Head of caudate nucleus (tissue), 42 donors: Measurements from ENCODE around the gene EDA.

ENCODE experiments used
- DNase-seq, 42 donors: peaks; one replicate each; pipeline versions ENCODE4 v3.0.0 to v3.0.0-alpha.2; 2020 to 2021; ENCODE audit warnings: mixed read lengths in 7 of 42
- intact Hi-C: fragments of 100-400 bp; cut with DNase I; formaldehyde crosslinking; loops from one replicate; pipeline ENCODE4 v1.15.0; 2022

Gene EDA

GRCh38 chrX:70042399-70043371, 426.8 kb downstream of the EDA start:
- intact Hi-C loops: no loop called here
- DNase-seq: no peak

GRCh38 chrX:70043685-70044084, 427.8 kb downstream of the EDA start:
- intact Hi-C loops: no loop called here
- DNase-seq: no peak

- intact Hi-C loops: no loop called here
- DNase-seq: no peak
These were observed 428.8 kb downstream of the EDA start for GRCh38 chrX:70044541-70045245.

GRCh38 chrX:70046978-70047377, 431.1 kb downstream of the EDA start:
- intact Hi-C loops: no loop called here
- DNase-seq: no peak

- intact Hi-C loops: no loop called here
- DNase-seq: no peak
These were observed 433.5 kb downstream of the EDA start for GRCh38 chrX:70049406-70049805.

GRCh38 chrX:70049925-70050324, 434.0 kb downstream of the EDA start, which contains the start of gene AWAT2:
Gene AWAT2, minus strand, starts transcription at chrX:70049938. Its CDS starts 6 bp downstream, at chrX:70049932.
- intact Hi-C loops: no loop called here
- DNase-seq: no peak

- DNase-seq: peak in 1 of 42 donors; percentile 22
- intact Hi-C loops: no loop called here
These were observed 437.1 kb downstream of the EDA start for GRCh38 chrX:70052895-70053615.

- intact Hi-C loops: no loop called here
- no peak for DNase-seq
These were observed 438.5 kb downstream of the EDA start for GRCh38 chrX:70054391-70054790.

GRCh38 chrX:70062076-70062475, 446.2 kb downstream of the EDA start, which contains the start of gene OTUD6A:
Gene OTUD6A, plus strand, starts transcription at chrX:70062457. Its CDS starts 68 bp downstream, at chrX:70062525.
- intact Hi-C loops: no loop called here

GRCh38 chrX:70062961-70063550, 447.1 kb downstream of the EDA start:
- no peak for DNase-seq
- intact Hi-C loops: no loop called here

More at GRCh38 chrX:70062076-70062475, 446.2 kb downstream of the EDA start, which contains the start of gene OTUD6A:
- no peak for DNase-seq

GRCh38 chrX:70066646-70067045, 450.7 kb downstream of the EDA start:
- no peak for DNase-seq
- intact Hi-C loops: no loop called here

- intact Hi-C loops: no loop called here
- DNase-seq: no peak
These were observed 463.4 kb downstream of the EDA start for GRCh38 chrX:70079297-70079696.

GRCh38 chrX:70079870-70080269, 464.0 kb downstream of the EDA start:
- intact Hi-C loops: no loop called here

GRCh38 chrX:70082723-70083122, 466.8 kb downstream of the EDA start:
- DNase-seq: no peak
- intact Hi-C loops: no loop called here

More at GRCh38 chrX:70079870-70080269, 464.0 kb downstream of the EDA start:
- DNase-seq: no peak

GRCh38 chrX:70084592-70085240, 468.8 kb downstream of the EDA start:
- DNase-seq: no peak
- intact Hi-C loops: no loop called here

- DNase-seq: no peak
- intact Hi-C loops: no loop called here
These were observed 472.1 kb downstream of the EDA start for GRCh38 chrX:70087857-70088630.

GRCh38 chrX:70088751-70089150, 472.8 kb downstream of the EDA start:
- intact Hi-C loops: no loop called here
- no peak for DNase-seq
